ENCODE data around the gene C5orf22. TPM values are rescaled to one million over a fixed set of nuclear protein-coding genes. Genes with fewer than 3 reads are reported as not detected.
A peak's percentile ranks its signal among the peaks of the same experiment; 100 is the strongest.

C5orf22 gene
- total and polyA plus RNA-seq, 2 of the 4 experiments (the other 2 are of a cell fraction), result 11.2 to 19.9 TPM

DNA sequence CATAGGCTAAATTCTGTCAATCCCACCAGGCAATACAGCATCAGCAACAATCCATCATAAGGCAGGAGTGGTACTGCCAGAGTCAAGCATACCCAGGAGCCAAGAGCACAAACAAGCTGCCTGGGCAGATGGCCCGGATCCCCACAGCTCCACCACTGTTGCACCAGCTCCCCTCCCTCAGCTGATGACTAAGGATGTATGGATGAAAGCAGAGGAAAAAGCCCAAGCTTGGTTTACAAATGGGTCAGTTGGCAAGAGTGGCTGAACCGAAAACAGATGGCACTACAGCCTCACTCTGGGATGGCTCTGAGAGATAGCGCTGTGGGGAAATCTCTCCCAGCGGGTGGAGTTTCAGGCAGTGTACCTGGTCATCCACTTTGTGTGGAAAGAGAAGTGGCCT is 29.6 kb upstream of the C5orf22 start:
- Histone ChIP-seq H2BK20ac (ENCODE audit: low read depth, low read length) (no peak overlapping the region), H3K4me3 (ENCODE audit: insufficient read depth, low read depth, low read length) (no peak overlapping the region), H3K27ac (ENCODE audit: insufficient read depth, low read length) (no peak overlapping the region), H3K4me1 (ENCODE audit: control insufficient read depth, insufficient read depth, low read length) (no peaks in the 10 kb centered on the region), H3K56ac (ENCODE audit: extremely low read depth, insufficient read depth, low read length) (no peak overlapping the region), H3K23ac (ENCODE audit: low read depth, low read length) (no peak overlapping the region), H3K4me2 (ENCODE audit: low read depth, low read length) (no peak overlapping the region), H2AFZ (replicated peaks; ENCODE audit: low read length, poor library complexity) (no peak overlapping the region), H3K27me3 (ENCODE audit: control insufficient read depth, insufficient read depth, low read length) (no peaks in the 10 kb centered on the region), H3K14ac (replicated peaks; ENCODE audit: low read depth, low read length) (no peak overlapping the region), H2BK15ac (ENCODE audit: low read depth, low read length) (no peak overlapping the region), H4K8ac (ENCODE audit: low read depth in 2 of 2, low read length in 2 of 2) (no peak overlapping the region), H3K9ac (ENCODE audit: low read depth, low read length) (no peak overlapping the region), H2BK5ac (ENCODE audit: low read depth, low read length, poor library complexity, severe bottlenecking) (no peak overlapping the region), H3K18ac (ENCODE audit: low read depth, low read length) (no peak overlapping the region), H3K9me3 (ENCODE audit: control insufficient read depth, insufficient read depth, low read length) (no peaks in the 10 kb centered on the region), H4K91ac (ENCODE audit: insufficient read depth, low read depth, low read length) (no peak overlapping the region), H3K9me1 (ENCODE audit: insufficient read depth, low read length) (peaks cover 9% of the 10 kb centered on the region; the same call in 1 of the 2 replicates), H2BK120ac (ENCODE audit: low read depth, low read length) (no peak overlapping the region), H2AK9ac (replicated peaks; ENCODE audit: low read depth, low read length, poor library complexity) (no peak overlapping the region), H3K4ac (ENCODE audit: low read depth, low read length) (no peak overlapping the region), H2AK5ac (ENCODE audit: low read depth, low read length) (no peak overlapping the region), H4K20me1 (ENCODE audit: insufficient read depth, low read length) (no peaks in the 10 kb centered on the region), H4K5ac (ENCODE audit: low read depth, low read length) (no peak overlapping the region), H3K79me1 (ENCODE audit: low read depth in 1 of 2, low read length in 2 of 2) (peaks cover 0 to 8% of the 10 kb centered on the region in 2 experiments; a peak in 3 of 4 replicates), H3K36me3 (ENCODE audit: control insufficient read depth, insufficient read depth, low read length) (peaks cover 52% of the 10 kb centered on the region)
- ATAC-seq (ENCODE audit: low read depth), result peak; percentile 35
- intact Hi-C loops (cut with micrococcal nuclease), result no loop called here
- BruUV-seq (replicated peaks), result no TSS peak
- TF ChIP-seq RCOR1 (IDR thresholded peaks at IDR 0.05; ENCODE audit: insufficient replicate concordance, low read length) (no peak), RFX5 (IDR thresholded peaks at IDR 0.05; ENCODE audit: low read depth, low read length) (no peak), BHLHE40 (IDR thresholded peaks at IDR 0.05; ENCODE audit: low read depth, low read length) (no peak), MXI1 (IDR thresholded peaks at IDR 0.05; ENCODE audit: borderline replicate concordance, low read depth, low read length) (no peak), MAZ (IDR thresholded peaks at IDR 0.05; ENCODE audit: borderline replicate concordance, low read depth, low read length) (no peak), FOS (IDR thresholded peaks at IDR 0.05; ENCODE audit: low read depth, low read length) (no peak), CHD1 (IDR thresholded peaks at IDR 0.05; ENCODE audit: low read depth, low read length) (no peak)
- TF ChIP-seq, protein P1, sequence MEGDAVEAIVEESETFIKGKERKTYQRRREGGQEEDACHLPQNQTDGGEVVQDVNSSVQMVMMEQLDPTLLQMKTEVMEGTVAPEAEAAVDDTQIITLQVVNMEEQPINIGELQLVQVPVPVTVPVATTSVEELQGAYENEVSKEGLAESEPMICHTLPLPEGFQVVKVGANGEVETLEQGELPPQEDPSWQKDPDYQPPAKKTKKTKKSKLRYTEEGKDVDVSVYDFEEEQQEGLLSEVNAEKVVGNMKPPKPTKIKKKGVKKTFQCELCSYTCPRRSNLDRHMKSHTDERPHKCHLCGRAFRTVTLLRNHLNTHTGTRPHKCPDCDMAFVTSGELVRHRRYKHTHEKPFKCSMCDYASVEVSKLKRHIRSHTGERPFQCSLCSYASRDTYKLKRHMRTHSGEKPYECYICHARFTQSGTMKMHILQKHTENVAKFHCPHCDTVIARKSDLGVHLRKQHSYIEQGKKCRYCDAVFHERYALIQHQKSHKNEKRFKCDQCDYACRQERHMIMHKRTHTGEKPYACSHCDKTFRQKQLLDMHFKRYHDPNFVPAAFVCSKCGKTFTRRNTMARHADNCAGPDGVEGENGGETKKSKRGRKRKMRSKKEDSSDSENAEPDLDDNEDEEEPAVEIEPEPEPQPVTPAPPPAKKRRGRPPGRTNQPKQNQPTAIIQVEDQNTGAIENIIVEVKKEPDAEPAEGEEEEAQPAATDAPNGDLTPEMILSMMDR (conservative IDR thresholded peaks at IDR 0.05; ENCODE audit: low read depth, low read length), result no peak
- TF ChIP-seq, protein P2, sequence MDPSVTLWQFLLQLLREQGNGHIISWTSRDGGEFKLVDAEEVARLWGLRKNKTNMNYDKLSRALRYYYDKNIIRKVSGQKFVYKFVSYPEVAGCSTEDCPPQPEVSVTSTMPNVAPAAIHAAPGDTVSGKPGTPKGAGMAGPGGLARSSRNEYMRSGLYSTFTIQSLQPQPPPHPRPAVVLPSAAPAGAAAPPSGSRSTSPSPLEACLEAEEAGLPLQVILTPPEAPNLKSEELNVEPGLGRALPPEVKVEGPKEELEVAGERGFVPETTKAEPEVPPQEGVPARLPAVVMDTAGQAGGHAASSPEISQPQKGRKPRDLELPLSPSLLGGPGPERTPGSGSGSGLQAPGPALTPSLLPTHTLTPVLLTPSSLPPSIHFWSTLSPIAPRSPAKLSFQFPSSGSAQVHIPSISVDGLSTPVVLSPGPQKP (IDR thresholded peaks at IDR 0.05; ENCODE audit: borderline replicate concordance, low read depth, low read length), result no peak
- TF ChIP-seq, protein P3, sequence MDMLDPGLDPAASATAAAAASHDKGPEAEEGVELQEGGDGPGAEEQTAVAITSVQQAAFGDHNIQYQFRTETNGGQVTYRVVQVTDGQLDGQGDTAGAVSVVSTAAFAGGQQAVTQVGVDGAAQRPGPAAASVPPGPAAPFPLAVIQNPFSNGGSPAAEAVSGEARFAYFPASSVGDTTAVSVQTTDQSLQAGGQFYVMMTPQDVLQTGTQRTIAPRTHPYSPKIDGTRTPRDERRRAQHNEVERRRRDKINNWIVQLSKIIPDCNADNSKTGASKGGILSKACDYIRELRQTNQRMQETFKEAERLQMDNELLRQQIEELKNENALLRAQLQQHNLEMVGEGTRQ (IDR thresholded peaks at IDR 0.05; ENCODE audit: low read depth, low read length), result no peak
- dilution Hi-C loops (cut with HindIII; ENCODE audit: low sequenced_read_pairs, unreplicated experiment), result no loop called here
- in situ Hi-C loops (cut with MboI; ENCODE audit: low sequenced_read_pairs), result no loop called here
- ChIA-PET CTCF (interaction anchor here (0.6 kb wide), 1 partner anchor 761 kb away, joined by 3 read pairs; no protein-coding TSS in a partner anchor), POLR2A (ENCODE audit: unreplicated experiment) (no interaction called here)
- DNase-seq, result peak; percentile 18
- no CpG with 5 or more reads among the region's 4 CpGs for WGBS, 2 experiments (ENCODE audit: extremely low coverage in 2 of 2, insufficient read length in 1 of 2)
